Stimulated activated CD4-positive, alpha-beta T cell treated with anti-CD3 and anti-CD28 coated beads, Interleukin-15, amount 100 ng/mL, for 1 hour (primary cell): ENCODE measurements around the gene DMRTB1.
"Not testable (repeated sequence)": the region's sequence is repeated elsewhere in the genome, so short reads cannot be mapped to it uniquely, and the experiment has no call there.

Experiments
- DNase-seq, 2 donors: peaks; one replicate each; pipeline ENCODE4 v3.0.0-alpha.2; 2020; ENCODE audit warnings: low read depth in 1 of 2, low spot score in 1 of 2

DMRTB1 gene

DNA sequence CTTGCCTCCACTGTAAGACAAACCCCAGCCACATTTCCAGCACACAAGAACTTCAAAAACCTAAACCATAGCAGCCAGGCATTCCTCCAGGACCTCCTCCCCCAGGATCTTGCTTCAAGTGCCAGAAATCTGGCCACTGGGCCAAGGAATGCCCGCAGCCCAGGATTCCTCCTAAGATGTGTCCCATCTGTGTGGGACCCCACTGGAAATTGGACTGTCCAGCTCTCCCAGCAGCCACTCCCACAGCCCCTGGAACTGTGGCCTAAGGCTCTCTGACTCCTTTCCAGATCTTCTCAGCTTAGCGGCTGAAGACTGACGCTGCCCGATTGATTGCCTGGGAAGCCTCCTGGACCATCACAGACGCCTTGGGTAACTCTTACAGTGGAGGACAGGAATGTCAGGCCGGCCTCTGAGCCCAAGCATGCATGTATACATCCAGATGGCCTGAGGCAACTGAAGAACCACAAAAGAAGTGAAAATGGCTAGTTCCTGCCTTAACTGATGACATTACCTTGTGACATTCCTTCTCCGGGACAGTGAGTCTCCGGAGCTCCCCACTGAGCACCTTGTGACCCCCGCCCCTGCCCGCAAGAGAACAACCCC, 24.7 kb upstream of the DMRTB1 start:
- DNase-seq, result not testable (repeated sequence)

- no peak for DNase-seq
These were observed 24.0 kb upstream of the DMRTB1 start for GRCh38 chr1:53435151-53435550.

- DNase-seq, result no peak
These were observed 20.5 kb upstream of the DMRTB1 start for GRCh38 chr1:53438427-53439336.

- no peak for DNase-seq
These were observed 19.6 kb upstream of the DMRTB1 start for GRCh38 chr1:53439337-53440207.

DNA sequence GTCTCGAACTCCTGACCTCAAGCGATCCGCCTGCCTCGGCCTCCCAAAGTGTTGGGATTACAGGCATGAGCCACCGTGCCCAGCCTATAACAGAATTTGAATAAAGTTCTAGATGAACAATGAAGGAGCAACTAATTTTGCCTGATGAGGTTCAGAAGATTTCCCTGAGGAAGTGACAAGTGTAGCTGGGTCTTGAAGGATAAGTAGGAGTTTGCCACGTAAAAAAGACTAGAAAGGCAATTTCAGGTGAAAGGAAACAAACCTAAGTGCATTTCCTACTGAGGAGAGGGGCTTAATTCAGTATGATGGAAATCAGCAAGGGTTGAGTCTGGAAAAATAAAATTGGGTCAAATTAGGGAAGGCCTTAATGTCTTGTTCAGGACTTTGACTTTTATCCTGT, 18.6 kb upstream of the DMRTB1 start:
- no peak for DNase-seq

GRCh38 chr1:53442299-53442698, 16.9 kb upstream of the DMRTB1 start:
- DNase-seq, result no peak

GRCh38 chr1:53446051-53446450, 13.1 kb upstream of the DMRTB1 start:
- DNase-seq, result no peak

DNA sequence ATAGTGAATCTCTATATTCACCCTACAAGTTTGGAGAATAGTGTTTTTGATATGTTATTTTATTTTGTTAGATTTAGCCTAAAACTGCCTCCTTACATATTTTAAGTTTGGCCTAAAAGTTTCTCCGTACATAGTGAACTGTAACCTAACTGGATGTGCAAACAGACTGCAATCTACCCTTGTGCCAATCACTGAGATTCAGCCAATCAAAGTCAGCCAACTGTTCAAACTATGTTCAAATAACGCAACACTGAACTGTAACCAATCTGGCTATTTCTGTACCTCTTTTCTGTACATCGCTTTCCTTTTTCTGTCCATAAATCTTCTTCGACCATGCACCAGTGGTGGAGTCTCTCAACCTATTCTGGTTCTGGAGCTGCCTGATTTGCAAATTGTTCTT, 11.8 kb upstream of the DMRTB1 start:
- no peak for DNase-seq

GRCh38 chr1:53448241-53448841, 10.9 kb upstream of the DMRTB1 start:
- DNase-seq, result no peak

GRCh38 chr1:53449021-53449420, 10.2 kb upstream of the DMRTB1 start:
- no peak for DNase-seq

- DNase-seq, result no peak
These were observed 9.5 kb upstream of the DMRTB1 start for GRCh38 chr1:53449693-53450092.

DNA sequence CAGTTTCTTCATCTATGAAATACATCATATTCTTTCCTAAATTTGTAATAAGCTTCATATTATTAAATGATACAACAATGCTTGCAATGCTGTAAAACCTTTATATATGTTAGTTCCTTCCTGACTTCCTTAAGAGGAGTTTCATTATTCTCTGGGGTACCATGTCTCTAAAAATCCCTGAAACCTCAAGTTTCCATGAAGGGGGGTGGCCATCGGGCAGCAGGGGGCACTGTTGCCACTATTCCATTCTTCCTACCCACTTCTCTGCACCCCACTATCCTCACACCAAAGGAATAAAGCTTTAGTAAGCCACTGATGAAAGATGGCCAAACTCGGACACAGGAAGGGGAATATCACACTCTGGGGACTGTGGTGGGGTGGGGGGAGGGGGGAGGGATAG, 9.0 kb upstream of the DMRTB1 start:
- no peak for DNase-seq

GRCh38 chr1:53454019-53454418, 5.2 kb upstream of the DMRTB1 start:
- no peak for DNase-seq

DNA sequence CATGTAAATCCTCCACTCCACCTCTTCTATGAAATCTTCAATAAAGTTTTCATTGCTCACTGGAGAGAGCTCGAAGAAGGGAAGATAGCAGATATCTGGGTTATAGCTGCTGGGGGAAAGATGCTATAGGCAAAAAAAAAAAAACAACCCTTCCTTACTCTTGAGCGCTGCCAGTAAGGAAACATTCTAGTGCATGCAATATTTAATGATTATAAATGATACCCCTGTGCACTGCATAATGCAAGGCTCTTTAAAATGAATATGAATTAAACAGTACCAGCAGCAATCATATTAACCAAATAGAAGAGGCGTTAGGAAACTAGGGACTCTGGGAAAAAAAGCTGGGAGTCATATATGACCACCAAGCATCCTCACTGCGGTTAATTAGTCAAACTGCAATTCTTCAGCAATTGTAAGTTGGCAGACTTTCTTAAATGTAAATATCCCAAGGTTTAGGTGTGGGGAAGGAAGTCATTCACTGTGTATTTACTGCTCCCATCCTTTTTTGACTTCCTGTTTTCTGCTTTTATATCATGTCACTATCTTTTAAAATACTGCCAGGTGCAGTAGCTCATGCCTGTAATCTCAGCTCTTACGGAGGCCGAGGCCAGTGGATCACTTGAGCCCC, 3.7 kb upstream of the DMRTB1 start:
- no peak for DNase-seq

GRCh38 chr1:53458634-53459033, 565 bp upstream of the DMRTB1 start:
- no peak for DNase-seq

DNA sequence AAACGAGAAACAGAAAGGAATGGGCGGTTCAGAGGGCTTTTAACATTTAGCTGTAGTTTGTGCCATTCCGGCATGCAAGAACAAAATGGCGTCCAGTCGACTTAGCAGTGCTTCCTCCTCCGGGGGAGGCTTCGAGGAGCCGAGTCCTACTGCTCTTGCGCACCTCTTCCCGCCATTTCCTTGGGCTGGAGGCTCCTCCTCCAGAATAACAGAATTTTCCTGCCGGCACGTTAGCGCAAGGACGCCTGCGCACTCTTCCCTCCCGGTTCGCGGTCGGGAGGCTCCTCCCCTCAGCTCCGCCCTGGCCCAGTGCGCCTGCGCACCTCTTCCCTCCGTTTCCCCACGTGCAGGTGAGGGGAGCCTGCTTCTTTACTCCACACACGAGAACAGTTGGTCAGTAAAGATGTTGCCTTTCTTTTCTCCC, 1.0 kb downstream of the DMRTB1 start:
- DNase-seq, result no peak

- no peak for DNase-seq
These were observed 1.6 kb downstream of the DMRTB1 start for GRCh38 chr1:53460666-53461322.

DNA sequence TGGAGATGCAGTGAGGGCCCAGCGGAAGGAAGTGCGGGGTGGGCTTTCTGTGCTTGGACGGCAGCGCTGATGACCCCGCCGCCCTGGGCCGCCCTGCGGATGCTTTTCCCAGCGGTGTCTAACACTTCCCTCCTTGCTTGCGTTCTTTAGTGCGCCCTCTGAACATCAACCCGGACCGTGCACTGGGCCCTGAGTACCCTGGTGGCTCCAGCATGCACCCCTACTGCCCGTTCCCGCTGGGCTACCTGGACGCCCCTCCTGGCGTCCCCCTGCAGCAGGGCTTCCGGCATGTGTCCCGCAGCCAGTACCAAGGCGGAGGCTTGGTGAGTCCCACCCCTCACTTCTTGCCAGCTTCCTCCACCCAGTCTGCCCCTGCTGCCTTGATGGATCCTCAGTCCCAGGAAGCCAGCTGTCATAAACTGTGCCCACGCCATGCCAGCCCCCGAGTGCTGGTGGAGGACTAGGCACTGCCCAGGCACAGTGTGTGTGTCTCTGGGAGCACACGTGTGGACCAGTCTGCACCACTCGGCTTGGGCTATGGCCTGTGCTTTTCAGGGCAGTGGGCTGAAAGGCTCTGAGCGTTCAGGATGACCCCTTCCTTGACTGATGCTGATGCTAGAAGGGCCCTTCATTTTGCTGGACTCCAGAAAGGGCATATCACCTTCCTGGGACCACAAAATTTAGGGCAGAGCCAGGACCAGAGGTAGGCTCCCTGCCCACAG, 2.3 kb downstream of the DMRTB1 start:
- DNase-seq, result no peak

- no peak for DNase-seq
These were observed 3.0 kb downstream of the DMRTB1 start for GRCh38 chr1:53462193-53462592.
